Spleen (tissue), 7 donors: ENCODE measurements around the gene SLIT3.

Source experiments
- POLR2A ChIP-seq, 3 donors: fragments of 450-650 bp; IDR thresholded peaks; one replicate each; pipeline ENCODE4 v1.5.1; 2017; ENCODE audit warnings: antibody characterized with exemption in 3 of 3, mild to moderate bottlenecking in 1 of 3
- TF ChIP-seq, protein P1 (sequence below), 11 experiments: fragments of 200-600 bp in 7 of 11; fragments of 450-650 bp in 4 of 11; sonication (generic) in 4 of 11; IDR thresholded peaks in 8 of 11; conservative IDR thresholded peaks in 3 of 11; 1 replicate in 7 of 11; 2 replicates in 4 of 11; pipeline versions ENCODE4 v1.4.0 to v1.8.0; 2016 to 2021; ENCODE audit warnings: antibody characterized with exemption in 11 of 11, inconsistent platforms in 4 of 11, mild to moderate bottlenecking in 1 of 11
- donor health status: DM: no; HTN: no; CAD: no; lungs with moderate emphysema.
- donor health status: DM: no; HTN: no; CAD: no.
- donor health status: DM: no; HTN: no; CAD: no.

DNA sequence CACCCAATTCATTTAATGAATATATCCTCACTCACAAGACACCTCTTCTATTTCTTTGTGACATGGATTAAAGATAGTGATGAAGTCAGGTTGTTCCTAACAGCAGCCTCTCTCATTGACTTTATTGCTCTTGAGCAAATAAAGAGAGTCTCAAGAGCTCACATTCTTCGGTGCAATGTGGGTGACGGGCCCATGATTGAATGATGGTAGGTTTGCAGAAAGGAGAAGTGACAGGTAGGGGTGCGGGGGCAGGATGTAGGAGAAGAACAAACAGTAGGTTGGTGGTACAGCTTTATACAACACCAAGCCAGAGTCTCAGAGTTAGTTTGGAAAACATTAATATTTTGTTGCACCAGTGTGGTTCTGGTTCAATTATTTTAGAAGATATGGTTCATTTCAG, 122.2 kb downstream of the SLIT3 start:
- TF ChIP-seq, protein P1, sequence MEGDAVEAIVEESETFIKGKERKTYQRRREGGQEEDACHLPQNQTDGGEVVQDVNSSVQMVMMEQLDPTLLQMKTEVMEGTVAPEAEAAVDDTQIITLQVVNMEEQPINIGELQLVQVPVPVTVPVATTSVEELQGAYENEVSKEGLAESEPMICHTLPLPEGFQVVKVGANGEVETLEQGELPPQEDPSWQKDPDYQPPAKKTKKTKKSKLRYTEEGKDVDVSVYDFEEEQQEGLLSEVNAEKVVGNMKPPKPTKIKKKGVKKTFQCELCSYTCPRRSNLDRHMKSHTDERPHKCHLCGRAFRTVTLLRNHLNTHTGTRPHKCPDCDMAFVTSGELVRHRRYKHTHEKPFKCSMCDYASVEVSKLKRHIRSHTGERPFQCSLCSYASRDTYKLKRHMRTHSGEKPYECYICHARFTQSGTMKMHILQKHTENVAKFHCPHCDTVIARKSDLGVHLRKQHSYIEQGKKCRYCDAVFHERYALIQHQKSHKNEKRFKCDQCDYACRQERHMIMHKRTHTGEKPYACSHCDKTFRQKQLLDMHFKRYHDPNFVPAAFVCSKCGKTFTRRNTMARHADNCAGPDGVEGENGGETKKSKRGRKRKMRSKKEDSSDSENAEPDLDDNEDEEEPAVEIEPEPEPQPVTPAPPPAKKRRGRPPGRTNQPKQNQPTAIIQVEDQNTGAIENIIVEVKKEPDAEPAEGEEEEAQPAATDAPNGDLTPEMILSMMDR (IDR thresholded peaks at IDR 0.05 in 8 of 11, conservative IDR thresholded peaks at IDR 0.05 in 3 of 11): no peak
- no peak for TF ChIP-seq POLR2A (IDR thresholded peaks at IDR 0.05)
